ENCODE measurements around the gene CEP20.

Gene CEP20

GRCh38 chr16:15836074-15836473, 52.3 kb downstream of the CEP20 start:
- FAIRE-seq, result no peak

GRCh38 chr16:15835136-15835878, 53.1 kb downstream of the CEP20 start:
- FAIRE-seq (no peak), DNase-seq (ENCODE audit: insufficient read length, low spot score) (no peak)

More at GRCh38 chr16:15836074-15836473, 52.3 kb downstream of the CEP20 start:
- no peak for DNase-seq (ENCODE audit: insufficient read length, low spot score)

- FAIRE-seq (no peak), DNase-seq (ENCODE audit: insufficient read length, low spot score) (no peak)
These were observed 53.9 kb downstream of the CEP20 start for GRCh38 chr16:15834502-15834901.

- DNase-seq (ENCODE audit: insufficient read length, low spot score) (no peak), FAIRE-seq (no peak)
These were observed 54.9 kb downstream of the CEP20 start for GRCh38 chr16:15833541-15833940.

GRCh38 chr16:15832241-15832640, 56.2 kb downstream of the CEP20 start:
- no peak for FAIRE-seq
- DNase-seq (ENCODE audit: insufficient read length, low spot score), result no peak

- no peak for DNase-seq (ENCODE audit: insufficient read length, low spot score)
- FAIRE-seq, result no peak
These were observed 57.5 kb downstream of the CEP20 start for GRCh38 chr16:15830832-15831451.

- no peak for FAIRE-seq
- DNase-seq (ENCODE audit: insufficient read length, low spot score), result no peak
These were observed 58.9 kb downstream of the CEP20 start for GRCh38 chr16:15829460-15829859.

- no peak for FAIRE-seq
These were observed 60.6 kb downstream of the CEP20 start for GRCh38 chr16:15827709-15828343.

GRCh38 chr16:15827299-15827698, 61.1 kb downstream of the CEP20 start:
- DNase-seq (ENCODE audit: insufficient read length, low spot score), result no peak
- no peak for FAIRE-seq

More at GRCh38 chr16:15827709-15828343, 60.6 kb downstream of the CEP20 start:
- no peak for DNase-seq (ENCODE audit: insufficient read length, low spot score)

- FAIRE-seq (no peak), DNase-seq (ENCODE audit: insufficient read length, low spot score) (no peak)
These were observed 62.6 kb downstream of the CEP20 start for GRCh38 chr16:15825750-15826305.

GRCh38 chr16:15822957-15823356, 65.4 kb downstream of the CEP20 start:
- FAIRE-seq (no peak), DNase-seq (ENCODE audit: insufficient read length, low spot score) (no peak)

GRCh38 chr16:15820837-15821236, 67.6 kb downstream of the CEP20 start:
- no peak for DNase-seq (ENCODE audit: insufficient read length, low spot score)
- no peak for FAIRE-seq

GRCh38 chr16:15819046-15819445, 69.4 kb downstream of the CEP20 start:
- FAIRE-seq, result no peak
- no peak for DNase-seq (ENCODE audit: insufficient read length, low spot score)

- no peak for FAIRE-seq
These were observed 71.0 kb downstream of the CEP20 start for GRCh38 chr16:15817446-15817845.

GRCh38 chr16:15816228-15816627, 72.2 kb downstream of the CEP20 start:
- no peak for FAIRE-seq
- no peak for DNase-seq (ENCODE audit: insufficient read length, low spot score)

More at GRCh38 chr16:15817446-15817845, 71.0 kb downstream of the CEP20 start:
- DNase-seq (ENCODE audit: insufficient read length, low spot score), result no peak
